Measurements from ENCODE around the gene CDS1. TPM values are rescaled to one million over a fixed set of nuclear protein-coding genes. Genes with fewer than 3 reads are reported as not detected.
"Not testable (repeated sequence)": the region's sequence is repeated elsewhere in the genome, so short reads cannot be mapped to it uniquely, and the experiment has no call there.

CDS1 gene
- total RNA-seq, 3 donors from 2014 or later (not counting 1 experiment from before 2014, with no cell fraction given) = 0.14 TPM; not detected in 2

- no peak overlapping the region for H3K27ac ChIP-seq (ENCODE audit: low read length)
- H3K36me3 ChIP-seq (ENCODE audit: control insufficient read depth, insufficient read depth, low read length) = no peaks in the 10 kb centered on the region
- Mint-ChIP-seq H3K27ac (no peak overlapping the region), H3K9me3 (peaks cover 2 to 11% of the 10 kb centered on the region in 2 donors), H3K27me3 (ENCODE audit: low read depth in 2 of 2) (no peaks in the 10 kb centered on the region), H3K4me1 (no peaks in the 10 kb centered on the region), H3K4me3 (no peak overlapping the region), H3K36me3 (no peaks in the 10 kb centered on the region)
- H3K4me3 ChIP-seq (ENCODE audit: low read length) = no peak overlapping the region
- 91% methylated on average over 3 of the region's 4 CpGs for WGBS (ENCODE audit: insufficient coverage)
- H3K4me1 ChIP-seq (ENCODE audit: control insufficient read depth, insufficient read depth, low read length) = no peaks in the 10 kb centered on the region
- no peaks in the 10 kb centered on the region for H3K27me3 ChIP-seq (ENCODE audit: control insufficient read depth, insufficient read depth, low read length)
- no peak for ATAC-seq
- DNase-seq = no peak
- TF ChIP-seq CTCF (IDR thresholded peaks at IDR 0.05) = no peak
- intact Hi-C loops (cut with micrococcal nuclease) = no loop called here
- no peaks in the 10 kb centered on the region for H3K9me3 ChIP-seq (ENCODE audit: control insufficient read depth, insufficient read depth, low read length)
Measured at GRCh38 chr4:84661191-84661939, 78.4 kb downstream of the CDS1 start.

DNA sequence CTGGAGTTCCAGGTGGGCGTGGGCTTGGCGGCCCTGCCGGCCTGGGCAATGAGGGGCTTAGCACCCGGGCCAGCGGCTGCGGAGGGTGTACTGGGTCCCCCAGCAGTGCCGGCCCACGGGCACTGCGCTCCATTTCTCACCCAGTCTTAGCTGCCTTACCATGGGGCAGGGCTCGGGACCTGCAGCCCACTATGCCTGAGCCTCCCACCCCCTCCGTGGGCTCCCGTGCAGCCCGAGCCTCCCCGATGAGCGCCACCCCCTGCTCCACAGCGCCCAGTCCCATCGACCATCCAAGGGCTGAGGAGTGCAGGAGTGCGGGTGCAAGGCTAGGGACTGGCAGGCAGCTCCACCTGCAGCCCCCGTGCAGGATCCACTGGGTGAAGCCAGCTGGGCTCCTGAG is 81.8 kb downstream of the CDS1 start:
- ATAC-seq; H3K36me3 ChIP-seq (ENCODE audit: control insufficient read depth, insufficient read depth, low read length); H3K9me3 Mint-ChIP-seq; H3K27me3 Mint-ChIP-seq (ENCODE audit: low read depth in 2 of 2); H3K4me1 ChIP-seq (ENCODE audit: control insufficient read depth, insufficient read depth, low read length); H3K4me3 Mint-ChIP-seq; H3K4me3 ChIP-seq (ENCODE audit: low read length); H3K27me3 ChIP-seq (ENCODE audit: control insufficient read depth, insufficient read depth, low read length); H3K27ac ChIP-seq (ENCODE audit: low read length); H3K27ac Mint-ChIP-seq; DNase-seq; H3K36me3 Mint-ChIP-seq; H3K9me3 ChIP-seq (ENCODE audit: control insufficient read depth, insufficient read depth, low read length); intact Hi-C loops (cut with micrococcal nuclease); H3K4me1 Mint-ChIP-seq: not testable (repeated sequence)
- 93% methylated on average over 19 of the region's 19 CpGs for WGBS (ENCODE audit: insufficient coverage)

GRCh38 chr4:84666439-84666838 is 83.5 kb downstream of the CDS1 start:
- no peaks in the 10 kb centered on the region for H3K9me3 ChIP-seq (ENCODE audit: control insufficient read depth, insufficient read depth, low read length)
- TF ChIP-seq CTCF (IDR thresholded peaks at IDR 0.05) = no peak
- Mint-ChIP-seq H3K9me3 (peaks cover 0 to 4% of the 10 kb centered on the region in 2 donors), H3K4me3 (no peak overlapping the region), H3K27me3 (ENCODE audit: low read depth in 2 of 2) (no peaks in the 10 kb centered on the region), H3K36me3 (no peaks in the 10 kb centered on the region), H3K27ac (no peak overlapping the region), H3K4me1 (no peaks in the 10 kb centered on the region)
- ATAC-seq (no peak), DNase-seq (no peak)
- no peak overlapping the region for H3K27ac ChIP-seq (ENCODE audit: low read length)
- H3K27me3 ChIP-seq (ENCODE audit: control insufficient read depth, insufficient read depth, low read length) = no peaks in the 10 kb centered on the region
- H3K4me3 ChIP-seq (ENCODE audit: low read length) = no peak overlapping the region
- no peaks in the 10 kb centered on the region for H3K36me3 ChIP-seq (ENCODE audit: control insufficient read depth, insufficient read depth, low read length)
- WGBS (ENCODE audit: insufficient coverage) = no CpG with 5 or more reads among the region's 1 CpG
- no peaks in the 10 kb centered on the region for H3K4me1 ChIP-seq (ENCODE audit: control insufficient read depth, insufficient read depth, low read length)
- intact Hi-C loops (cut with micrococcal nuclease) = no loop called here

- Histone ChIP-seq H3K4me3 (ENCODE audit: low read length) (no peak overlapping the region), H3K4me1 (ENCODE audit: control insufficient read depth, insufficient read depth, low read length) (no peaks in the 10 kb centered on the region), H3K27me3 (ENCODE audit: control insufficient read depth, insufficient read depth, low read length) (no peaks in the 10 kb centered on the region), H3K36me3 (ENCODE audit: control insufficient read depth, insufficient read depth, low read length) (no peaks in the 10 kb centered on the region), H3K9me3 (ENCODE audit: control insufficient read depth, insufficient read depth, low read length) (no peaks in the 10 kb centered on the region), H3K27ac (ENCODE audit: low read length) (no peak overlapping the region)
- H3K36me3 Mint-ChIP-seq = no peaks in the 10 kb centered on the region
- no peaks in the 10 kb centered on the region for H3K27me3 Mint-ChIP-seq (ENCODE audit: low read depth in 2 of 2)
- no peak overlapping the region for H3K4me3 Mint-ChIP-seq
- H3K9me3 Mint-ChIP-seq = peaks cover 0 to 4% of the 10 kb centered on the region in 2 donors
- intact Hi-C loops (cut with micrococcal nuclease) = no loop called here
- H3K4me1 Mint-ChIP-seq = no peaks in the 10 kb centered on the region
- no peak overlapping the region for H3K27ac Mint-ChIP-seq
- no peak for TF ChIP-seq CTCF (IDR thresholded peaks at IDR 0.05)
- no peak for DNase-seq
- ATAC-seq = no peak
- WGBS (ENCODE audit: insufficient coverage) = 80% methylated on average over 1 of the region's 1 CpG
Measured at GRCh38 chr4:84669201-84669600, 86.3 kb downstream of the CDS1 start.
